Cortex of kidney (tissue), 1 donor: ENCODE measurements around the gene IGSF8.

Experiments
- DNase-seq: peaks from one replicate; lab custom pipeline; 2025; lab: John Stamatoyannopoulos, UW

The IGSF8 gene

GRCh38 chr1:160104486-160104885 lies 6.1 kb upstream of the IGSF8 start:
- DNase-seq, result no peak

GRCh38 chr1:160103658-160104408 lies 5.4 kb upstream of the IGSF8 start:
- DNase-seq, result no peak

DNA sequence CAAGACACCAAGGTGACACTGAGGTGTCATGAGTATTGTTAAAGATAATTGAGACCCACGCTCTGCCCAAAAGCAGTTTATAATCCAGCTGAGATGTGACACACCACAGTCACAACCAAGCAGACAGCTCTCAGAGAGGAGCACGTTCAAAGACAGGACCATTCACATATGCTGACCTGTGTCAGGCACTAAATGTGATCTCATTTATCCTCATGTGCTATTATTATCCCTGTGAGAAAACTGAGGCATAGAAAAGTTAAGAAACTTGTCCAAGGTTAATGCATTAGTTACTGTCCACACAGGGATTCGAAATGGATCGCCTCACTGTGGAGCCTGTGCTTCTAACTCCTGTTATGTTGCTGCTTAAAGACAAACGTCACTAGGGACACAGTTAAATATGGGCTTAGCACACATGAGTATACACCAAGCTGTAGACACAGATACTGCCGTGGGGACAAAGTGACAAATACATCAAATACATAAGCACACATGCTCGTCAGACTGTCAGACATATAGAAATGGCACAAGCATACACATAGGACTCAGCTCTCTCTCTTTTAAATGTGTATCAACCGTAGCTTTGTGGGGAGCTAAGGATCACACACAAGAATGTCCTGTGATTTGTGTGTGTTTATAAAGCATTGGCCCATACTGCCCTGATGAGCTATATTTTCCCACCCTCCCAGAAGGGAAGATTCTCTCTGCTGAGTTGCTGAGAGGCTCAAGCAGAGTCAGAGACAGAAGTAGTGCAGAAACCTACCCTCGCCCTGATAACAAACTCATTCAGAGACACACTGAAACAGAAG lies 3.5 kb upstream of the IGSF8 start:
- DNase-seq, result no peak

DNA sequence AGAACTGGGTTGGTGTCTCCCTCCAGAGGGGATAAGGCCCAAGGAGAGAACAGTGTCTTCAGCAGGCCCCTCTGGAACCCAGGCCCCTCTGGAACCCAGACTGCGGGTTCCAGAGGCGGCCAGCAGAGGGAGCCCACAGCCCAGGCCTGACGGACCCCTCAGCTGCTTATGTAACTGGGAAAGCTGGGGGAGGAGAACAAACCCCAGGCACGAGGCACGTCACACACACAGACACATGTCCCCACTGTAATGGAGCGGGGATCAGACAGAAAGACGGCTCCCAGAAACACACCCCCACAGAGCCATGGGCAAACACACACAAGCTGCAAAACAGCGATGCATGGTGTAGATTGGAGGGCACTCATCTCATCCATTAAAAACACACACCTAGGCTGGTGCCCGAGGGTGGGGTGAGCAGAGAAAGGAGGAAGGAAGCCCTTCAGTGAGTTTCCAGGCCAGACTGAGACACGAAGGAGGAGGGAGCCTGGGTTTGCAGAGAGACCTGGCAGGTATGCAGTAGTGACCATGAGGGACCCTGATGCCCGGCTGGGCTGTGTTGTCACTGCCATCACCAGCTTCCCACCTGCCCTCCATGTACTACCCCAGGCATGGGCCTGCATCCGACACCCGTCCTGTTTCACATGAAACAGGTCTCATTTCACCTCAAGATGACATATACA lies 2.8 kb upstream of the IGSF8 start:
- no peak for DNase-seq

DNA sequence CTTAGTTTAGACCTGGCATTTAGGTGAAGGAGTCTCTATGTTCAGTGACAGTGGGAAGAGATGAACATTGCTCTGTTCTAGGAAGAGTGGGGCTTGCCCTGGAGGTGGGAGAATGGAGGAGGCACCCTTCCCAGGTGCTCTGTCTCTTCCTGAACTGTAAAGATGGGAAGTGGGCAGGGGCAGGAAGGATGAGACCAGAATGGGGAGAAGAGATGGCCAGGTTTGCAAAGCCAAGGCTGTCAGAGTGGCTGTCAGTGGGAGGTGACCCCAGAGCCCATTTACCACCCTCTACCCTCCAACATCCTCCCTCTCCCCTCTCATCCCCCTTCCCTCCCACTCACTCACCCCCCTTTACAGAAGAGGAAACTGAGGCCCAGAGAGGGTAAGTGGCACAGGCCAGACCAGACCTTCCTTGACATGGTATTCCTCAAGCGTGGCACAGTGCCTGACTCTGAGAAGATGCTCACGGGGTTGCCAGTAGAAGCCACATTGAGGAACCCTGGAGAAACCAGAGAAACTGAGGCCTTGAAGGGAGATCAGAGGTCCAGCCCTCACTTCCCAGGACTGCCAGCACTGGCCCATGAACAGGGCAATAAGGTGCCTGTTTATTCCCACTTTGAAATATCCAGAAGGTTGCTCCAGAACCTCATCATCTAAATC lies 1.4 kb upstream of the IGSF8 start:
- DNase-seq, result no peak

- peak; percentile 44 for DNase-seq
Observed at GRCh38 chr1:160098852-160099561, 588 bp upstream of the IGSF8 start.

GRCh38 chr1:160097151-160097910 lies 1.1 kb downstream of the IGSF8 start:
- no peak for DNase-seq

GRCh38 chr1:160096274-160097116 lies 1.9 kb downstream of the IGSF8 start:
- no peak for DNase-seq

GRCh38 chr1:160095382-160096105 lies 2.9 kb downstream of the IGSF8 start:
- no peak for DNase-seq

DNA sequence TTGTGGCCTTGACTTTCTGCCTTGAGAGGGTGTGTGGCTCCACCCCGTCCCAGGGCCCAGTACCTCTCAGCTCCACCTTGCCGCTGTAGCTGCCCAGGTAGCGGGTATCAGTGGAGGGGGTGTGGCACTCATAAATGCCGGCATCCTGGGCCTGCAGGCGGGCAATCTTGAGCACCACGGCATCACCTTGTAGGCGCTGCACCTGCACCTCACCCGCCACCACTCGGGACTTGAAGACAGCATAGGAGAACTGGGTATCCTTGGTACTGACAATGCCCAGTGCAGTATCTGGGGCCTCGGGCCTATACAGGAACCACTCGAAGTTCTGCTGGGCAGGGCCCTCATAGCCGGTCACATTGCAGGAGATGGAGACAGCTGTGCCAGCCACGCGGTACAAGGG lies 3.6 kb downstream of the IGSF8 start:
- DNase-seq, result no peak

DNA sequence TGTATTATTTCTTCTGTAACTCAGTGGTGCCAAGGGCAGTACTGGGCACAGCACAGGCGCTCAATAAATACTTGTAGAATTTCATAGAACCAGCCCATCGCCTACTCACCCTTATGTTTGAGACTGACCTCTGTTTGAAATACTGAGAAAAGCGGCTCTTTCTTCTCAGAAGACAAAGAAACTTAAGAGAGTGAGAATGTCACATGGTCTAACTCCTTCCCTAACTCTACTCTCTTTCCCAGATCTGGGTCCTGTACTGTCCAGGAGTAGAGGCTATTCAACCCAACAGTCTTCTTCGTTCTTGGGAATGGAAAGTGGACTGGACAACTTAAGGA lies 4.2 kb downstream of the IGSF8 start:
- DNase-seq, result no peak

DNA sequence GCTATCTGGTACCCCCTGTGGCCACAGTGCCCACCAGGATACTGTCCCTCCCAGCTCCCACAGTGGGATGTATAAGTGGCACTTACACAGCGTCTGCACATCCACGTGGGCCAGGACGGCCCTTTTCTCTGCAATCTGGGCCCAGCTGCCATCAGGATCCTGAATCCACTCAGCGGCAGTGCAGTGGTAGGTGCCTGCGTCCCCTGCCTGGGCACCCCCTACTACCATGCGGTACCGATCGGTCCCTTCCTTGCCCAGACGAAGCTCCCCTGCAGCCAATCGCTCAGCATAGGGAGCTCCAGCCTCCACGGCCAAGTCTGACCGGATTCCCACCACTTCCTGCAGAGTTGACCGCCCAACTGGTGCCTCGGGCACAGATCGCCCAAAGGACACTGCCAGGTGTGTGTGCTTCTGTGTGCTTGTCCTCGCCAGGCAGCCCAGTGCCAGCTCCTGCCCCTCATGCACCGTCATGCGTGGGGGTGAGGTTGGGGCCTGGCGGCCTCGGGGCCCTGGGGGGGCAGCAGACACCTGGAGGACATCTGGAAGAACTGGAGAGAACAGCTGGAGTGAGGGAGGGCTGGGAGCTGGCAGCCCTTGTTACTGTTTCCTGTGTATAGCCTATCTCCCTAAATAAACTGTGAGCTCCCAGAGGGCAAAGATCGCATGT lies 4.7 kb downstream of the IGSF8 start:
- no peak for DNase-seq

- DNase-seq, result no peak
Observed at GRCh38 chr1:160093069-160093395, 5.4 kb downstream of the IGSF8 start.

GRCh38 chr1:160092366-160093068 lies 5.9 kb downstream of the IGSF8 start:
- DNase-seq, result no peak

GRCh38 chr1:160091666-160092223 lies 6.7 kb downstream of the IGSF8 start:
- DNase-seq, result no peak

DNA sequence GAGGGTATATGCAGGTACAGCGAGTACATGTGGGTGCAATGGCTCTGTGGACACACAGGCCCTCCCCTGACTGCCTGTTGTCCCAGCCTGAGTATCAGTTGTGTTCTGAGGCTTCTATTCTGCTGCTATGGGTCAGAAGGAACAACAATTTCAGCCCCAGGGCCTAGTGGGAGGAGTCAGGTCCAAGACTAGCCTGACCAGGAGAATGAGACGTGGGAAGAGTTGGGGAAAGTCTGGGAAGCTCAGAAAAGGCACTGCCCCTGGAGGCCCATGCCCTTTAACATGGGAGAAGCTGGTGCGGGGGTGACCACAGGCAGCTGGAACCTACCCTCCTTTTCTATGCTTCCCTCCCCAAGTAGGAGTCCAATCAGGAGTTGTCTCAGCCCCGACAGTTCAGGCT lies 7.7 kb downstream of the IGSF8 start:
- no peak for DNase-seq

DNA sequence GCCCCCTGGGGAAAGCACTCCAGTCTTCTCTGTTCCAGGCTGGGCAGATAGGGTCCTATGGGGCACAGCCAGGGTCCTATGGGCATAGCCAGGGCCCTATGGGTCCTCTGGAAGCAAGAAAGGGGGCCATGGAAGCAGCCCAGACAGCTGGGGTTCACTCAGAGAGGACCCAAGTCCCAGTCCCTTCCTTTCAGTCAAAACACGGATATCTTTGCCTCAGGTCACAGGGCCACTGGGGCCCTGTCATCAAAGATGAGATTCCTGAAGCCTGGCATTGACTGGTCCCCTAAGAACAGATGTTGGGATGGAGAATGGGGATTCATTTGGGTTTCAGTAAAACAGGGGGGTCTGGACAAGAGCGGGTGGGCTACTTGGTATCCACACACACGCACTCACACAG lies 8.5 kb downstream of the IGSF8 start:
- no peak for DNase-seq

GRCh38 chr1:160087118-160087662 lies 11.2 kb downstream of the IGSF8 start:
- DNase-seq, result no peak
